HepG2 (cell line): Measurements from ENCODE around the gene DLX3. TPM values are rescaled to one million over a fixed set of nuclear protein-coding genes. Genes with fewer than 3 reads are reported as not detected.

Experiments
- CREBL2 ChIP-seq: sonication (generic); formaldehyde crosslinking; IDR thresholded peaks from 2 replicates; pipeline ENCODE4 v1.8.1; 2023; ENCODE audit warnings: missing genetic modification reagents, mild to moderate bottlenecking, borderline replicate concordance
- CTCF ChIP-seq: sonication (generic); formaldehyde crosslinking; IDR thresholded peaks from 2 replicates; pipeline ENCODE4 v1.5.0; 2020; ENCODE audit warnings: mild to moderate bottlenecking, missing genetic modification reagents, moderate library complexity
- DPF2 ChIP-seq: sonication (generic); formaldehyde crosslinking; IDR thresholded peaks from 2 replicates; pipeline ENCODE4 v1.4.0; 2020; ENCODE audit warnings: mild to moderate bottlenecking, low read depth, missing genetic modification reagents, borderline replicate concordance
- EZH2 ChIP-seq: conservative IDR thresholded peaks from 2 replicates; pipeline ENCODE4 v1.6.1; 2012; ENCODE audit warnings: mild to moderate bottlenecking, low read depth, low read length, moderate library complexity
- FLYWCH1 ChIP-seq: sonication (generic); formaldehyde crosslinking; IDR thresholded peaks from 2 replicates; pipeline ENCODE4 v1.8.1; 2023; ENCODE audit warnings: mild to moderate bottlenecking, missing genetic modification reagents
- HNF4A ChIP-seq: sonication (generic); formaldehyde crosslinking; IDR thresholded peaks from 2 replicates; pipeline ENCODE4 v1.4.0; 2020; ENCODE audit warnings: missing genetic modification reagents
- JUND ChIP-seq: sonication (generic); formaldehyde crosslinking; IDR thresholded peaks from 2 replicates; pipeline ENCODE4 v1.8.0; 2022; ENCODE audit warnings: mild to moderate bottlenecking, missing genetic modification reagents
- MATR3 ChIP-seq: sonication (generic); formaldehyde crosslinking; IDR thresholded peaks from 2 replicates; pipeline ENCODE4 v1.4.0; 2020; ENCODE audit warnings: missing genetic modification reagents
- MAZ ChIP-seq, 2 experiments: sonication (generic) in 1 of 2; formaldehyde crosslinking in 1 of 2; IDR thresholded peaks; 2 replicates each; pipeline versions ENCODE4 v1.5.0 to v1.6.1; 2012 to 2020; ENCODE audit warnings: low read depth in 2 of 2, mild to moderate bottlenecking in 2 of 2, borderline replicate concordance in 1 of 2, improper control_type of control experiment in 1 of 2, low read length in 1 of 2, missing genetic modification reagents in 1 of 2, moderate library complexity in 1 of 2
- NFE2L1 ChIP-seq: sonication (generic); formaldehyde crosslinking; IDR thresholded peaks from 2 replicates; pipeline ENCODE4 v1.4.0; 2020; ENCODE audit warnings: missing genetic modification reagents, mild to moderate bottlenecking, borderline replicate concordance
- NR2F1 ChIP-seq, 2 experiments: fragments of 450-650 bp in 1 of 2; formaldehyde crosslinking in 1 of 2; IDR thresholded peaks; 2 replicates each; pipeline versions ENCODE4 v1.5.0 to v1.6.1; 2016 to 2020; ENCODE audit warnings: mild to moderate bottlenecking in 1 of 2, missing compliant biosample characterization in 1 of 2, missing genetic modification reagents in 1 of 2, moderate library complexity in 1 of 2
- SKIL ChIP-seq: sonication (generic); formaldehyde crosslinking; IDR thresholded peaks from 2 replicates; pipeline ENCODE4 v1.8.0; 2022; ENCODE audit warnings: missing genetic modification reagents, mild to moderate bottlenecking, moderate library complexity, borderline replicate concordance
- THAP9 ChIP-seq: sonication (generic); formaldehyde crosslinking; IDR thresholded peaks from 2 replicates; pipeline ENCODE4; 2020; ENCODE audit warnings: missing genetic modification reagents, mild to moderate bottlenecking, borderline replicate concordance
- ZBTB38 ChIP-seq: sonication (generic); formaldehyde crosslinking; IDR thresholded peaks from 2 replicates; pipeline ENCODE4 v1.5.1; 2020; ENCODE audit warnings: mild to moderate bottlenecking, missing genetic modification reagents
- ZBTB7B ChIP-seq: sonication (generic); formaldehyde crosslinking; IDR thresholded peaks from 2 replicates; pipeline ENCODE4 v1.4.0; 2020; ENCODE audit warnings: missing genetic modification reagents
- ZFP90 ChIP-seq: sonication (generic); formaldehyde crosslinking; IDR thresholded peaks from 2 replicates; pipeline ENCODE4 v1.8.0; 2022; ENCODE audit warnings: missing genetic modification reagents, mild to moderate bottlenecking, inconsistent platforms, borderline replicate concordance
- ZIK1 ChIP-seq: sonication (generic); formaldehyde crosslinking; IDR thresholded peaks from 2 replicates; pipeline ENCODE4 v1.5.0; 2020; ENCODE audit warnings: mild to moderate bottlenecking, low read depth, missing genetic modification reagents, borderline replicate concordance
- ZNF260 ChIP-seq: sonication (generic); formaldehyde crosslinking; IDR thresholded peaks from 2 replicates; pipeline ENCODE4 v1.4.0; 2020; ENCODE audit warnings: missing genetic modification reagents, low read depth, mild to moderate bottlenecking, borderline replicate concordance
- ZNF552 ChIP-seq: sonication (generic); formaldehyde crosslinking; IDR thresholded peaks from 2 replicates; pipeline ENCODE4 v1.9.0; 2022; ENCODE audit warnings: missing genetic modification reagents, mild to moderate bottlenecking, borderline replicate concordance
- polyA plus RNA-seq, 8 experiments: library from polyadenylated mRNA; depleted of rRNA in 3 of 8; stranded (reverse) in 7 of 8; unstranded in 1 of 8; fragments of >200 nt; fragmentation: Illumina TruSeq in 4 of 8; extraction: Trizol in 4 of 8; gene quantifications; 2 replicates each; pipeline versions ENCODE4 v1.2.1 to v1.2.3, GENCODE V29; 2011 to 2016; ENCODE audit warnings: low read depth in 4 of 8, missing spikeins in 1 of 8, mixed read lengths in 1 of 8; ENCODE audit not compliant: insufficient read depth in 1 of 8
- total RNA-seq, 5 experiments: library from RNA; depleted of rRNA; stranded (reverse); fragments of >200 nt; fragmentation: Illumina TruSeq; extraction: Trizol; gene quantifications; 2 replicates each; pipeline ENCODE4 v1.2.3, GENCODE V29; 2016; ENCODE audit warnings: low read depth in 1 of 5

The DLX3 gene
- total and polyA plus RNA-seq, 2 of the 13 experiments (the other 11 are each of a cell fraction or from before 2014, with no cell fraction given) = 0.03 TPM; not detected in 1

- TF ChIP-seq CTCF (CRISPR knock-in tag) (peak; percentile 28; the same call in 1 of the 2 replicates), ZBTB7B (CRISPR knock-in tag) (no peak), EZH2 (peak; percentile 96), ZBTB38 (CRISPR knock-in tag) (0 out of 2 replicates have a peak, but pooled peaks have one; percentile 20), CREBL2 (CRISPR knock-in tag) (no peak), HNF4A (no peak), THAP9 (CRISPR knock-in tag) (no peak), ZFP90 (CRISPR knock-in tag) (no peak), FLYWCH1 (CRISPR knock-in tag) (no peak), JUND (CRISPR knock-in tag) (no peak), NFE2L1 (CRISPR knock-in tag) (no peak), ZNF552 (CRISPR knock-in tag) (no peak), MAZ (IDR thresholded peaks at IDR 0.05; ENCODE audit: borderline replicate concordance, low read depth, low read length) (no peak), MAZ (CRISPR knock-in tag; IDR thresholded peaks at IDR 0.05; ENCODE audit: low read depth) (no peak), NR2F1 (CRISPR knock-in tag; IDR thresholded peaks at IDR 0.05) (no peak), MATR3 (CRISPR knock-in tag) (no peak), ZNF260 (CRISPR knock-in tag) (no peak), DPF2 (CRISPR knock-in tag) (no peak), SKIL (no peak), ZIK1 (CRISPR knock-in tag) (no peak)
Observed at GRCh38 chr17:49994085-49995054, 654 bp downstream of the DLX3 start (continued).
